Gastrocnemius medialis (tissue), 4 donors: ENCODE data around the gene ZXDC. TPM values are rescaled to one million over a fixed set of nuclear protein-coding genes. Genes with fewer than 3 reads are reported as not detected.

Experiments used
- ATAC-seq, 2 donors: fragments of 150-250 bp; one replicate each; pipeline ENCODE4 v1.9.1; 2016
- DNase-seq, 2 donors: peaks; one replicate each; pipeline ENCODE4 v3.0.0-alpha.2; 2019
- H3K27ac ChIP-seq, 4 donors: fragments of 200-600 bp; sonication (generic); 1 replicate in 1 of 4; 2 replicates in 3 of 4; pipeline ENCODE4 v1.5.1; 2016 to 2018; ENCODE audit warnings: mild to moderate bottlenecking in 2 of 4, moderate library complexity in 1 of 4
- H3K27me3 ChIP-seq, 3 donors: fragments of 200-600 bp; sonication (generic) in 2 of 3; 1 replicate in 1 of 3; 2 replicates in 2 of 3; pipeline versions ENCODE4 v1.5.1 to v1.6.0; 2016 to 2019; ENCODE audit warnings: mild to moderate bottlenecking in 1 of 3, moderate library complexity in 1 of 3
- H3K36me3 ChIP-seq, 2 donors: fragments of 200-600 bp; sonication (generic) in 1 of 2; one replicate each; pipeline ENCODE4 v1.5.1; 2017 to 2018
- H3K4me1 ChIP-seq, 2 donors: fragments of 200-600 bp; sonication (generic) in 1 of 2; one replicate each; pipeline ENCODE4 v1.5.1; 2016 to 2017; ENCODE audit warnings: mild to moderate bottlenecking in 2 of 2
- H3K4me3 ChIP-seq, 4 donors: fragments of 200-600 bp; sonication (generic) in 3 of 4; 1 replicate in 1 of 4; 2 replicates in 3 of 4; pipeline ENCODE4 v1.5.1; 2016 to 2019; ENCODE audit warnings: mild to moderate bottlenecking in 2 of 4
- H3K9me3 ChIP-seq, 3 donors: fragments of 200-600 bp; sonication (generic) in 2 of 3; 1 replicate in 1 of 3; 2 replicates in 2 of 3; pipeline ENCODE4 v1.5.1; 2016 to 2019
- CTCF ChIP-seq, 5 experiments: fragments of 450-650 bp in 3 of 5; fragments of 200-600 bp in 2 of 5; sonication (generic) in 2 of 5; IDR thresholded peaks in 4 of 5; conservative IDR thresholded peaks in 1 of 5; 1 replicate in 4 of 5; 2 replicates in 1 of 5; pipeline ENCODE4 v1.5.1; 2016 to 2019; ENCODE audit warnings: antibody characterized with exemption in 5 of 5, mild to moderate bottlenecking in 3 of 5, moderate library complexity in 3 of 5
- POLR2A ChIP-seq, 2 donors: fragments of 450-650 bp; IDR thresholded peaks; one replicate each; pipeline ENCODE4 v1.6.1; 2017; ENCODE audit warnings: antibody characterized with exemption in 2 of 2, mild to moderate bottlenecking in 2 of 2, moderate library complexity in 2 of 2
- in situ Hi-C, 4 donors: fragments of 200-750 bp; cut with MboI; loops; one replicate each; pipeline versions ENCODE4 v1.15.0 to v1.8.0; 2017; ENCODE audit warnings: low sequenced_read_pairs in 4 of 4
- intact Hi-C: fragments of 100-400 bp; cut with DNase I; formaldehyde crosslinking; loops from one replicate; pipeline ENCODE4 v1.15.1; 2023; ENCODE audit warnings: low total_unique reads
- total RNA-seq, 4 donors: library from RNA; depleted of rRNA; stranded (reverse); fragments of >200 nt; gene quantifications; one replicate each; pipeline versions ENCODE4 v1.1.0 to v1.2.3, GENCODE V29; 2016

The ZXDC gene
- total RNA-seq, 4 donors from 2014 or later: 40.9 to 54.2 (median 45.4) TPM

GRCh38 chr3:126508564-126508964 lies 32.9 kb upstream of the ZXDC start:
- no peak for ATAC-seq
- intact Hi-C loops (no loop called here), in situ Hi-C loops (no loop called here)
- Histone ChIP-seq H3K9me3 (no peaks in the 10 kb centered on the region), H3K4me3 (no peak overlapping the region), H3K27me3 (no peaks in the 10 kb centered on the region), H3K27ac (no peak overlapping the region), H3K36me3 (no peaks in the 10 kb centered on the region), H3K4me1 (peaks cover 0 to 6% of the 10 kb centered on the region in 2 donors)
- no peak for DNase-seq
- TF ChIP-seq POLR2A (IDR thresholded peaks at IDR 0.05) (no peak), CTCF (IDR thresholded peaks at IDR 0.05 in 4 of 5, conservative IDR thresholded peaks at IDR 0.05 in 1 of 5) (no peak)

- Histone ChIP-seq H3K4me3 (no peak overlapping the region), H3K36me3 (no peaks in the 10 kb centered on the region), H3K27ac (no peak overlapping the region), H3K9me3 (no peaks in the 10 kb centered on the region), H3K4me1 (peaks cover 0 to 6% of the 10 kb centered on the region in 2 donors), H3K27me3 (no peaks in the 10 kb centered on the region)
- intact Hi-C loops: no loop called here
- in situ Hi-C loops: no loop called here
- no peak for DNase-seq
- TF ChIP-seq CTCF (IDR thresholded peaks at IDR 0.05 in 4 of 5, conservative IDR thresholded peaks at IDR 0.05 in 1 of 5): no peak
- no peak for ATAC-seq
Observed at GRCh38 chr3:126507886-126508285, 32.2 kb upstream of the ZXDC start.

GRCh38 chr3:126503701-126504100 lies 28.0 kb upstream of the ZXDC start:
- H3K4me1 ChIP-seq: no peaks in the 10 kb centered on the region
- TF ChIP-seq CTCF (IDR thresholded peaks at IDR 0.05 in 4 of 5, conservative IDR thresholded peaks at IDR 0.05 in 1 of 5) (no peak), POLR2A (IDR thresholded peaks at IDR 0.05) (no peak)
- no peaks in the 10 kb centered on the region for H3K9me3 ChIP-seq
- no peak overlapping the region for H3K4me3 ChIP-seq
- in situ Hi-C loops: no loop called here
- no peak for DNase-seq
- H3K27me3 ChIP-seq: no peaks in the 10 kb centered on the region
- intact Hi-C loops: no loop called here
- no peak for ATAC-seq
- no peak overlapping the region for H3K27ac ChIP-seq
- no peaks in the 10 kb centered on the region for H3K36me3 ChIP-seq

- in situ Hi-C loops (no loop called here), intact Hi-C loops (no loop called here)
- Histone ChIP-seq H3K27ac (no peak overlapping the region), H3K27me3 (no peaks in the 10 kb centered on the region), H3K9me3 (no peaks in the 10 kb centered on the region), H3K36me3 (no peaks in the 10 kb centered on the region), H3K4me3 (no peak overlapping the region), H3K4me1 (no peaks in the 10 kb centered on the region)
- no peak for ATAC-seq
- no peak for TF ChIP-seq CTCF (IDR thresholded peaks at IDR 0.05 in 4 of 5, conservative IDR thresholded peaks at IDR 0.05 in 1 of 5)
- no peak for TF ChIP-seq POLR2A (IDR thresholded peaks at IDR 0.05)
- no peak for DNase-seq
Observed at GRCh38 chr3:126502656-126503055, 27.0 kb upstream of the ZXDC start.

GRCh38 chr3:126501736-126502135 lies 26.0 kb upstream of the ZXDC start:
- intact Hi-C loops (no loop called here), in situ Hi-C loops (no loop called here)
- no peaks in the 10 kb centered on the region for H3K4me1 ChIP-seq
- TF ChIP-seq CTCF (IDR thresholded peaks at IDR 0.05 in 4 of 5, conservative IDR thresholded peaks at IDR 0.05 in 1 of 5) (no peak), POLR2A (IDR thresholded peaks at IDR 0.05) (no peak)
- no peak overlapping the region for H3K4me3 ChIP-seq
- H3K27ac ChIP-seq: no peak overlapping the region
- H3K9me3 ChIP-seq: no peaks in the 10 kb centered on the region
- no peaks in the 10 kb centered on the region for H3K36me3 ChIP-seq
- DNase-seq (no peak), ATAC-seq (no peak)
- H3K27me3 ChIP-seq: no peaks in the 10 kb centered on the region
